HEK293 (cell line): Measurements from ENCODE around the gene TBCK.

Source experiments
- CTCF ChIA-PET: fragments of 350-600 bp; formaldehyde crosslinking; extraction: SDS; loops from one replicate; lab custom pipeline; 2021; ENCODE audit warnings: antibody characterized with exemption; lab: Yijun Ruan, JAX
- POLR2A ChIA-PET: fragments of 300-600 bp; formaldehyde crosslinking; extraction: SDS; loops from one replicate; lab custom pipeline; 2020; ENCODE audit warnings: antibody characterized with exemption, inconsistent platforms; lab: Yijun Ruan, JAX
- H3K27ac ChIP-seq: fragments of 200-500 bp; sonication (Bioruptor generic); 2 replicates; pipeline ENCODE4 v1.5.1; 2014; ENCODE audit warnings: low read depth, low read length, control low read depth, inconsistent platforms; ENCODE audit errors: extremely low read depth
- H3K36me3 ChIP-seq, 2 experiments: fragments of 200-500 bp in 1 of 2; sonication (Bioruptor generic) in 1 of 2; 1 replicate in 1 of 2; 2 replicates in 1 of 2; pipeline ENCODE4 v1.5.1; 2014 to 2017; ENCODE audit warnings: inconsistent platforms in 2 of 2, low read length in 2 of 2; ENCODE audit not compliant: control insufficient read depth in 2 of 2, insufficient read depth in 1 of 2
- H3K4me1 ChIP-seq: fragments of 200-500 bp; sonication (Bioruptor generic); 2 replicates; pipeline ENCODE4 v1.5.1; 2014; ENCODE audit warnings: mild to moderate bottlenecking, low read length, inconsistent platforms; ENCODE audit not compliant: control insufficient read depth, insufficient read depth
- H3K4me3 ChIP-seq: 2 replicates; pipeline ENCODE4 v1.5.1; 2011; ENCODE audit warnings: low read depth, mild to moderate bottlenecking, control low read depth, low read length, moderate library complexity
- H3K9me3 ChIP-seq: fragments of 200-500 bp; sonication (Bioruptor generic); 2 replicates; pipeline ENCODE4 v1.5.1; 2014; ENCODE audit warnings: low read depth, low read length, inconsistent platforms; ENCODE audit not compliant: control insufficient read depth, insufficient read depth
- EGR2 ChIP-seq: fragments of 450-650 bp; formaldehyde crosslinking; IDR thresholded peaks from 2 replicates; pipeline ENCODE4 v1.5.1; 2016; ENCODE audit warnings: low read depth, missing biosample characterization, missing genetic modification characterization
- HIC1 ChIP-seq: fragments of 450-650 bp; formaldehyde crosslinking; IDR thresholded peaks from 2 replicates; pipeline ENCODE4 v1.5.1; 2016; ENCODE audit warnings: missing biosample characterization, missing genetic modification characterization
- HOXD13 ChIP-seq: sonication (generic); formaldehyde crosslinking; IDR thresholded peaks from 2 replicates; pipeline ENCODE4 v1.8.0; 2022; ENCODE audit warnings: missing genetic modification reagents, borderline replicate concordance
- IKZF3 ChIP-seq: fragments of 450-650 bp; IDR thresholded peaks from 2 replicates; pipeline ENCODE4 v1.5.0; 2018; ENCODE audit warnings: missing biosample characterization, mild to moderate bottlenecking, missing genetic modification characterization, moderate library complexity
- KLF10 ChIP-seq: fragments of 450-650 bp; IDR thresholded peaks from 2 replicates; pipeline ENCODE4 v1.5.1; 2018; ENCODE audit warnings: missing biosample characterization, mild to moderate bottlenecking, missing genetic modification characterization
- KLF7 ChIP-seq: fragments of 450-650 bp; formaldehyde crosslinking; IDR thresholded peaks from 2 replicates; pipeline ENCODE4 v1.5.1; 2016; ENCODE audit warnings: missing biosample characterization, missing genetic modification characterization, borderline replicate concordance
- SP2 ChIP-seq: fragments of 450-650 bp; formaldehyde crosslinking; IDR thresholded peaks from 2 replicates; pipeline ENCODE4 v1.5.1; 2016; ENCODE audit warnings: missing biosample characterization, missing genetic modification characterization
- ZBTB11 ChIP-seq: fragments of 450-650 bp; formaldehyde crosslinking; conservative IDR thresholded peaks from 2 replicates; pipeline ENCODE4 v1.5.1; 2016; ENCODE audit warnings: low read depth, missing biosample characterization, missing genetic modification characterization
- ZNF157 ChIP-seq: fragments of 450-650 bp; formaldehyde crosslinking; IDR thresholded peaks from 2 replicates; pipeline ENCODE4 v1.5.1; 2016; ENCODE audit warnings: missing biosample characterization, missing genetic modification characterization
- ZNF24 ChIP-seq: fragments of 450-650 bp; formaldehyde crosslinking; IDR thresholded peaks from 2 replicates; pipeline ENCODE4 v1.5.1; 2016; ENCODE audit warnings: missing biosample characterization, missing genetic modification characterization
- ZNF335 ChIP-seq: fragments of 450-650 bp; formaldehyde crosslinking; conservative IDR thresholded peaks from 2 replicates; pipeline ENCODE4 v1.5.1; 2016; ENCODE audit warnings: missing biosample characterization, missing genetic modification characterization
- ZNF530 ChIP-seq: fragments of 450-650 bp; formaldehyde crosslinking; IDR thresholded peaks from 2 replicates; pipeline ENCODE4 v1.5.1; 2016; ENCODE audit warnings: low read depth, missing biosample characterization, missing genetic modification characterization
- ZNF549 ChIP-seq: fragments of 450-650 bp; IDR thresholded peaks from 2 replicates; pipeline ENCODE4 v1.5.1; 2018; ENCODE audit warnings: missing biosample characterization, missing genetic modification characterization, mild to moderate bottlenecking, inconsistent platforms, moderate library complexity
- ZNF585B ChIP-seq: fragments of 450-650 bp; formaldehyde crosslinking; IDR thresholded peaks from 2 replicates; pipeline ENCODE4 v1.5.1; 2016; ENCODE audit warnings: missing biosample characterization, missing genetic modification characterization
- ZNF776 ChIP-seq: fragments of 450-650 bp; formaldehyde crosslinking; IDR thresholded peaks from 2 replicates; pipeline ENCODE4 v1.5.0; 2017; ENCODE audit warnings: missing biosample characterization, missing genetic modification characterization, borderline replicate concordance
- ZNF785 ChIP-seq: fragments of 450-650 bp; formaldehyde crosslinking; IDR thresholded peaks from 2 replicates; pipeline ENCODE4 v1.5.1; 2016; ENCODE audit warnings: missing biosample characterization, missing genetic modification characterization
- ZNF791 ChIP-seq: fragments of 450-650 bp; formaldehyde crosslinking; IDR thresholded peaks from 2 replicates; pipeline ENCODE4 v1.5.1; 2016; ENCODE audit warnings: missing biosample characterization, missing genetic modification characterization
- TF ChIP-seq, protein P1 (sequence below): fragments of 450-650 bp; formaldehyde crosslinking; IDR thresholded peaks from 2 replicates; pipeline ENCODE4 v1.5.1; 2016; ENCODE audit warnings: missing biosample characterization, missing genetic modification characterization, borderline replicate concordance
- TF ChIP-seq, protein P2 (sequence below): fragments of 450-650 bp; formaldehyde crosslinking; IDR thresholded peaks from 2 replicates; pipeline ENCODE4 v1.5.1; 2016; ENCODE audit warnings: missing biosample characterization, missing genetic modification characterization
- TF ChIP-seq, protein P3 (sequence below): fragments of 450-650 bp; formaldehyde crosslinking; IDR thresholded peaks from 2 replicates; pipeline ENCODE4 v1.5.1; 2016; ENCODE audit warnings: missing biosample characterization, missing genetic modification characterization

Gene TBCK

DNA sequence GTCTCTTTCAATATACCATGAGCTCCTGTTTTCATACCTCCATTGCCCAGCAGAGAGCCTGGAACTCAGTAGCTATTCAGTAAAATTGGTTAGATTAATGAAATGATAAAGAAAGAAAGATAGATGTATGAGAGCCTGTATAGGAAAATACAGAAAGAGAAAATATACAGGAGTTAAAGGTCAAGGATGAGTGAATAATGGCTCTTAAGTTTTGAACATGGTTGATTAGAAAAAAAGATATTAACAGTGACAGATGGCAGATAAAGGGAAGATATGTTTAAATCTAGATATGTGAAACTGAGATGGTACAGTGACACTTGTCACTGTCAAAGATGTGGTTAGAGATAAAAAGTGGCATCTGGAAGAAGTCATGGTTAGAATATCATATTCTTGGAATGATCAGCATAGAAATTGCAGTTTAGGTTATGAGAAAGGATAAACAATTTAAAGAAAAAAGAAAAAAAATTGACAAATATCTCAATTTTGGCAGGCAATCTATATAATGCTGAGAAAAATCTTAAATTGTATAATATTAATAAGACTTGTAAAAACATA, 179.2 kb downstream of the TBCK start:
- no peak overlapping the region for H3K27ac ChIP-seq
- H3K9me3 ChIP-seq: no peaks in the 10 kb centered on the region
- POLR2A ChIA-PET: no interaction called here
- H3K36me3 ChIP-seq: no peaks in the 10 kb centered on the region
- H3K4me3 ChIP-seq: no peak overlapping the region
- CTCF ChIA-PET: no interaction called here
- TF ChIP-seq ZNF157 (tag by site-specific recombination) (no peak), HIC1 (tag by site-specific recombination) (no peak), EGR2 (no peak), ZNF24 (tag by site-specific recombination) (no peak), KLF7 (tag by site-specific recombination) (no peak), IKZF3 (tag by site-specific recombination) (no peak)
- TF ChIP-seq, protein P1, sequence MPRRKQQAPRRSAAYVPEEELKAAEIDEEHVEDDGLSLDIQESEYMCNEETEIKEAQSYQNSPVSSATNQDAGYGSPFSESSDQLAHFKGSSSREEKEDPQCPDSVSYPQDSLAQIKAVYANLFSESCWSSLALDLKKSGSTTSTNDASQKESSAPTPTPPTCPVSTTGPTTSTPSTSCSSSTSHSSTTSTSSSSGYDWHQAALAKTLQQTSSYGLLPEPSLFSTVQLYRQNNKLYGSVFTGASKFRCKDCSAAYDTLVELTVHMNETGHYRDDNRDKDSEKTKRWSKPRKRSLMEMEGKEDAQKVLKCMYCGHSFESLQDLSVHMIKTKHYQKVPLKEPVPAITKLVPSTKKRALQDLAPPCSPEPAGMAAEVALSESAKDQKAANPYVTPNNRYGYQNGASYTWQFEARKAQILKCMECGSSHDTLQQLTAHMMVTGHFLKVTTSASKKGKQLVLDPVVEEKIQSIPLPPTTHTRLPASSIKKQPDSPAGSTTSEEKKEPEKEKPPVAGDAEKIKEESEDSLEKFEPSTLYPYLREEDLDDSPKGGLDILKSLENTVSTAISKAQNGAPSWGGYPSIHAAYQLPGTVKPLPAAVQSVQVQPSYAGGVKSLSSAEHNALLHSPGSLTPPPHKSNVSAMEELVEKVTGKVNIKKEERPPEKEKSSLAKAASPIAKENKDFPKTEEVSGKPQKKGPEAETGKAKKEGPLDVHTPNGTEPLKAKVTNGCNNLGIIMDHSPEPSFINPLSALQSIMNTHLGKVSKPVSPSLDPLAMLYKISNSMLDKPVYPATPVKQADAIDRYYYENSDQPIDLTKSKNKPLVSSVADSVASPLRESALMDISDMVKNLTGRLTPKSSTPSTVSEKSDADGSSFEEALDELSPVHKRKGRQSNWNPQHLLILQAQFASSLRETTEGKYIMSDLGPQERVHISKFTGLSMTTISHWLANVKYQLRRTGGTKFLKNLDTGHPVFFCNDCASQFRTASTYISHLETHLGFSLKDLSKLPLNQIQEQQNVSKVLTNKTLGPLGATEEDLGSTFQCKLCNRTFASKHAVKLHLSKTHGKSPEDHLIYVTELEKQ (tag by site-specific recombination): no peak
- TF ChIP-seq, protein P2, sequence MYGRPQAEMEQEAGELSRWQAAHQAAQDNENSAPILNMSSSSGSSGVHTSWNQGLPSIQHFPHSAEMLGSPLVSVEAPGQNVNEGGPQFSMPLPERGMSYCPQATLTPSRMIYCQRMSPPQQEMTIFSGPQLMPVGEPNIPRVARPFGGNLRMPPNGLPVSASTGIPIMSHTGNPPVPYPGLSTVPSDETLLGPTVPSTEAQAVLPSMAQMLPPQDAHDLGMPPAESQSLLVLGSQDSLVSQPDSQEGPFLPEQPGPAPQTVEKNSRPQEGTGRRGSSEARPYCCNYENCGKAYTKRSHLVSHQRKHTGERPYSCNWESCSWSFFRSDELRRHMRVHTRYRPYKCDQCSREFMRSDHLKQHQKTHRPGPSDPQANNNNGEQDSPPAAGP (tag by site-specific recombination): no peak
- H3K4me1 ChIP-seq: no peaks in the 10 kb centered on the region

- Histone ChIP-seq H3K9me3 (no peaks in the 10 kb centered on the region), H3K4me3 (no peak overlapping the region), H3K36me3 (no peaks in the 10 kb centered on the region), H3K27ac (no peak overlapping the region), H3K4me1 (no peaks in the 10 kb centered on the region)
- TF ChIP-seq HOXD13 (CRISPR knock-in tag) (no peak), ZNF585B (peak; percentile 81)
- ChIA-PET CTCF (no interaction called here), POLR2A (no interaction called here)
Observed at GRCh38 chr4:106132045-106132444, 184.0 kb downstream of the TBCK start.

DNA sequence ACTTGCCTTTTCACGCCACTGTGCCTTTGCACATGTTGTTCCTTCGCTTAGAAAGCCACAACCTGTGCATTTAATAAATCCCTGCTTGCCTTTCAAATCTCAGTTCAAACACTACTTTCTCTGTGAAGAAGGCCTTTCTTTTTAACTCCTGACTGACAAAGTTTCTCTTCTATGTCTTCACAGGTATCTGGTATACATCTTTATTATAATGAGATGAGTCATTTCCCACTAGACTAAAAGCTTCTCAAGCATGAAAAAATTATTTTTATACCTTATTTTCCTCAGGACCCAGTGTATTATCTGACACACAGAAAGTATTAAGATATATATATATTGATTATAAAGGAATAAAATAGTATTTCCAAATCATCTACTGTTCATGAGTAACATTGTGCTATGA, 189.9 kb downstream of the TBCK start:
- H3K36me3 ChIP-seq: no peaks in the 10 kb centered on the region
- CTCF ChIA-PET: no interaction called here
- POLR2A ChIA-PET: interaction anchor here (0.6 kb wide), 1 partner anchor 119 kb away, joined by 4 read pairs; no protein-coding TSS in a partner anchor
- H3K4me3 ChIP-seq: no peak overlapping the region
- no peaks in the 10 kb centered on the region for H3K4me1 ChIP-seq
- H3K9me3 ChIP-seq: no peaks in the 10 kb centered on the region
- H3K27ac ChIP-seq: no peak overlapping the region
- no peak for TF ChIP-seq ZNF549 (tag by site-specific recombination)
- TF ChIP-seq ZNF335 (tag by site-specific recombination): no peak
- no peak for TF ChIP-seq ZNF530 (tag by site-specific recombination)
- no peak for TF ChIP-seq ZBTB11
- no peak for TF ChIP-seq ZNF776 (tag by site-specific recombination)
- no peak for TF ChIP-seq ZNF785 (tag by site-specific recombination)
- TF ChIP-seq ZNF791 (tag by site-specific recombination): no peak
- TF ChIP-seq SP2 (tag by site-specific recombination): no peak
- TF ChIP-seq, protein P3, sequence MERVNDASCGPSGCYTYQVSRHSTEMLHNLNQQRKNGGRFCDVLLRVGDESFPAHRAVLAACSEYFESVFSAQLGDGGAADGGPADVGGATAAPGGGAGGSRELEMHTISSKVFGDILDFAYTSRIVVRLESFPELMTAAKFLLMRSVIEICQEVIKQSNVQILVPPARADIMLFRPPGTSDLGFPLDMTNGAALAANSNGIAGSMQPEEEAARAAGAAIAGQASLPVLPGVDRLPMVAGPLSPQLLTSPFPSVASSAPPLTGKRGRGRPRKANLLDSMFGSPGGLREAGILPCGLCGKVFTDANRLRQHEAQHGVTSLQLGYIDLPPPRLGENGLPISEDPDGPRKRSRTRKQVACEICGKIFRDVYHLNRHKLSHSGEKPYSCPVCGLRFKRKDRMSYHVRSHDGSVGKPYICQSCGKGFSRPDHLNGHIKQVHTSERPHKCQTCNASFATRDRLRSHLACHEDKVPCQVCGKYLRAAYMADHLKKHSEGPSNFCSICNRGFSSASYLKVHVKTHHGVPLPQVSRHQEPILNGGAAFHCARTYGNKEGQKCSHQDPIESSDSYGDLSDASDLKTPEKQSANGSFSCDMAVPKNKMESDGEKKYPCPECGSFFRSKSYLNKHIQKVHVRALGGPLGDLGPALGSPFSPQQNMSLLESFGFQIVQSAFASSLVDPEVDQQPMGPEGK (tag by site-specific recombination): no peak
- no peak for TF ChIP-seq KLF10
